Measurements from ENCODE around the gene BCL10. TPM values are rescaled to one million over a fixed set of nuclear protein-coding genes. Genes with fewer than 3 reads are reported as not detected.

The BCL10 gene
- total RNA-seq, 1 donor from 2014 or later = 27.2 TPM

GRCh38 chr1:85240643-85241042 is 35.8 kb downstream of the BCL10 start:
- Mint-ChIP-seq H3K27me3 (ENCODE audit: low read depth) (no peaks in the 10 kb centered on the region), H3K4me3 (no peak overlapping the region), H3K4me1 (peaks cover 41% of the 10 kb centered on the region)

GRCh38 chr1:85240174-85240601 is 36.2 kb downstream of the BCL10 start:
- Mint-ChIP-seq H3K9me3 (no peaks in the 10 kb centered on the region), H3K4me3 (no peak overlapping the region), H3K27me3 (ENCODE audit: low read depth) (no peaks in the 10 kb centered on the region), H3K27ac (peak overlapping the region; percentile 92), H3K36me3 (no peaks in the 10 kb centered on the region), H3K4me1 (peaks cover 36% of the 10 kb centered on the region)
- DNase-seq (ENCODE audit: low spot score in 2 of 2, unreplicated experiment in 2 of 2) = no peak
- TF ChIP-seq CTCF (IDR thresholded peaks at IDR 0.05; ENCODE audit: unreplicated experiment) = no peak

More at GRCh38 chr1:85240643-85241042, 35.8 kb downstream of the BCL10 start:
- no peak for TF ChIP-seq CTCF (IDR thresholded peaks at IDR 0.05; ENCODE audit: unreplicated experiment)
- Mint-ChIP-seq H3K36me3 (no peaks in the 10 kb centered on the region), H3K27ac (peak overlapping the region; percentile 92), H3K9me3 (no peaks in the 10 kb centered on the region)
- no peak for DNase-seq (ENCODE audit: low spot score in 2 of 2, unreplicated experiment in 2 of 2)

DNA sequence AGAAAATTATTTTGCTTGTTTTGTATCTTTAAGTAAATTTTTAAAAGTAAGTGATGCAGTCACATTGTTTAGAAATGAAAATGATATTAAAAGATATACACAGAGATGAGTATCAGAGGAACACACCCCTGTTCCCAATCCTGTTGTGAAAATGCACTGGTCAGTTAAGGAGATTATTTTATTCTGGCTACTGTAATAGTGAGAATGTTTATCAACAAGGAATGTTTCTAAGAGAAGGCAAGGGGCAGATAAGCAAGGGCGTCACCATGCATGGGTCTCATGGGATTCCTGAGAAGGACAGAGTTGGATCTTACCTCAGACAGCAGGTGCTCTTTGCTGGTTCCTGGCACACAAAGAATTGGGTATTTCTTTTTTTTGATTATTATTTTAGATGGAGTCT is 38.8 kb downstream of the BCL10 start:
- no peak for TF ChIP-seq CTCF (IDR thresholded peaks at IDR 0.05; ENCODE audit: unreplicated experiment)
- Mint-ChIP-seq H3K27ac (no peak overlapping the region), H3K4me1 (peaks cover 20% of the 10 kb centered on the region), H3K9me3 (no peaks in the 10 kb centered on the region), H3K36me3 (no peaks in the 10 kb centered on the region), H3K4me3 (no peak overlapping the region), H3K27me3 (ENCODE audit: low read depth) (no peaks in the 10 kb centered on the region)
- no peak for DNase-seq (ENCODE audit: low spot score in 2 of 2, unreplicated experiment in 2 of 2)

GRCh38 chr1:85230305-85230977 is 46.0 kb downstream of the BCL10 start:
- Mint-ChIP-seq H3K36me3 (no peaks in the 10 kb centered on the region), H3K4me1 (peaks cover 28% of the 10 kb centered on the region), H3K27ac (no peak overlapping the region), H3K4me3 (no peak overlapping the region), H3K27me3 (ENCODE audit: low read depth) (no peaks in the 10 kb centered on the region), H3K9me3 (no peaks in the 10 kb centered on the region)
- no peak for TF ChIP-seq CTCF (IDR thresholded peaks at IDR 0.05; ENCODE audit: unreplicated experiment)
- no peak for DNase-seq (ENCODE audit: low spot score in 2 of 2, unreplicated experiment in 2 of 2)

- H3K27me3 Mint-ChIP-seq (ENCODE audit: low read depth) = no peaks in the 10 kb centered on the region
- peaks cover 36% of the 10 kb centered on the region for H3K4me1 Mint-ChIP-seq
- no peaks in the 10 kb centered on the region for H3K36me3 Mint-ChIP-seq
- TF ChIP-seq CTCF (IDR thresholded peaks at IDR 0.05; ENCODE audit: unreplicated experiment) = no peak
- no peak for DNase-seq (ENCODE audit: low spot score in 2 of 2, unreplicated experiment in 2 of 2)
- no peaks in the 10 kb centered on the region for H3K9me3 Mint-ChIP-seq
- H3K27ac Mint-ChIP-seq = peak overlapping the region; percentile 78
- no peak overlapping the region for H3K4me3 Mint-ChIP-seq
Observed at GRCh38 chr1:85229574-85230097, 46.8 kb downstream of the BCL10 start.

All from mesothelial cell of epicardium (in vitro differentiated cells).